ENCODE results near the gene LAMC3. TPM values are rescaled to one million over a fixed set of nuclear protein-coding genes. Genes with fewer than 3 reads are reported as not detected.
A peak's percentile ranks its signal among the peaks of the same experiment; 100 is the strongest.

LAMC3 gene
- polyA plus RNA-seq, 6 donors from 2014 or later, result 0.17 TPM; not detected in 5

- DNase-seq, result no peak
- Mint-ChIP-seq H3K27ac (no peak overlapping the region), H3K4me3 (no peak overlapping the region), H3K27me3 (peaks cover 16 to 62% (median 55%) of the 10 kb centered on the region in 3 donors), H3K9me3 (peaks cover 0 to 1% (median 0%) of the 10 kb centered on the region in 7 donors), H3K4me1 (peaks cover 0 to 4% (median 4%) of the 10 kb centered on the region in 3 donors), H3K36me3 (no peaks in the 10 kb centered on the region)
- ATAC-seq (ENCODE audit: low read depth in 2 of 2), result no peak
Measured at GRCh38 chr9:131013015-131013755, 4.2 kb downstream of the LAMC3 start.

- Mint-ChIP-seq H3K27ac (peak overlapping the region in 2 of 6 donors; percentile 40 to 73), H3K4me1 (no peaks in the 10 kb centered on the region), H3K4me3 (no peak overlapping the region), H3K36me3 (no peaks in the 10 kb centered on the region), H3K27me3 (peaks cover 10 to 56% (median 55%) of the 10 kb centered on the region in 3 donors), H3K9me3 (peaks cover 0 to 2% (median 0%) of the 10 kb centered on the region in 7 donors)
- DNase-seq (no peak), ATAC-seq (ENCODE audit: low read depth in 2 of 2) (no peak)
Measured at GRCh38 chr9:131013771-131014676, 5.0 kb downstream of the LAMC3 start.

- Mint-ChIP-seq H3K27ac (peak overlapping the region in 1 of 6 donors; percentile 73), H3K9me3 (peaks cover 0 to 2% (median 0%) of the 10 kb centered on the region in 7 donors), H3K36me3 (no peaks in the 10 kb centered on the region), H3K4me3 (no peak overlapping the region), H3K27me3 (peaks cover 10 to 55% (median 46%) of the 10 kb centered on the region in 3 donors), H3K4me1 (no peaks in the 10 kb centered on the region)
- DNase-seq (no peak), ATAC-seq (ENCODE audit: low read depth in 2 of 2) (no peak)
Measured at GRCh38 chr9:131015112-131015511, 6.1 kb downstream of the LAMC3 start.

GRCh38 chr9:131015876-131016397 lies 7.0 kb downstream of the LAMC3 start:
- no peak for ATAC-seq (ENCODE audit: low read depth in 2 of 2)
- no peak overlapping the region for H3K27ac Mint-ChIP-seq
- H3K36me3 Mint-ChIP-seq, result no peaks in the 10 kb centered on the region
- H3K4me1 Mint-ChIP-seq, result no peaks in the 10 kb centered on the region
- peaks cover 0 to 4% (median 0%) of the 10 kb centered on the region in 7 donors for H3K9me3 Mint-ChIP-seq
- peaks cover 7 to 46% (median 46%) of the 10 kb centered on the region in 3 donors for H3K27me3 Mint-ChIP-seq
- no peak overlapping the region for H3K4me3 Mint-ChIP-seq
- DNase-seq, result no peak

GRCh38 chr9:131017067-131017466 lies 8.1 kb downstream of the LAMC3 start:
- no peak for ATAC-seq (ENCODE audit: low read depth in 2 of 2)
- no peak overlapping the region for H3K27ac Mint-ChIP-seq
- no peak overlapping the region for H3K4me3 Mint-ChIP-seq
- H3K4me1 Mint-ChIP-seq, result no peaks in the 10 kb centered on the region
- no peaks in the 10 kb centered on the region for H3K36me3 Mint-ChIP-seq
- H3K9me3 Mint-ChIP-seq, result peaks cover 0 to 4% (median 0%) of the 10 kb centered on the region in 7 donors
- DNase-seq, result no peak
- peaks cover 11 to 45% (median 36%) of the 10 kb centered on the region in 3 donors for H3K27me3 Mint-ChIP-seq

GRCh38 chr9:131018621-131019020 lies 9.6 kb downstream of the LAMC3 start:
- Mint-ChIP-seq H3K27me3 (peaks cover 11 to 48% (median 30%) of the 10 kb centered on the region in 3 donors), H3K9me3 (peaks cover 0 to 4% (median 0%) of the 10 kb centered on the region in 7 donors), H3K4me1 (no peaks in the 10 kb centered on the region), H3K27ac (no peak overlapping the region), H3K36me3 (no peaks in the 10 kb centered on the region), H3K4me3 (no peak overlapping the region)
- DNase-seq (no peak), ATAC-seq (ENCODE audit: low read depth in 2 of 2) (no peak)

- H3K27ac Mint-ChIP-seq, result no peak overlapping the region
- no peak for ATAC-seq (ENCODE audit: low read depth in 2 of 2)
Measured at GRCh38 chr9:131019388-131020239, 10.6 kb downstream of the LAMC3 start.

GRCh38 chr9:131020388-131020787 lies 11.4 kb downstream of the LAMC3 start:
- ATAC-seq (ENCODE audit: low read depth in 2 of 2) (no peak), DNase-seq (no peak)
- Mint-ChIP-seq H3K27me3 (peaks cover 10 to 55% (median 23%) of the 10 kb centered on the region in 3 donors), H3K4me1 (no peaks in the 10 kb centered on the region), H3K9me3 (peaks cover 0 to 4% (median 0%) of the 10 kb centered on the region in 7 donors), H3K4me3 (no peak overlapping the region), H3K27ac (peak overlapping the region in 1 of 6 donors; percentile 75), H3K36me3 (no peaks in the 10 kb centered on the region)

More at GRCh38 chr9:131019388-131020239, 10.6 kb downstream of the LAMC3 start:
- Mint-ChIP-seq H3K36me3 (no peaks in the 10 kb centered on the region), H3K9me3 (peaks cover 0 to 4% (median 0%) of the 10 kb centered on the region in 7 donors), H3K4me3 (peak overlapping the region in 1 of 8 donors; percentile 52), H3K27me3 (peaks cover 10 to 49% (median 21%) of the 10 kb centered on the region in 3 donors), H3K4me1 (no peaks in the 10 kb centered on the region)
- DNase-seq, result no peak

- ATAC-seq (ENCODE audit: low read depth in 2 of 2) (no peak), DNase-seq (no peak)
- Mint-ChIP-seq H3K4me1 (no peaks in the 10 kb centered on the region), H3K27me3 (peaks cover 10 to 51% (median 23%) of the 10 kb centered on the region in 3 donors), H3K36me3 (no peaks in the 10 kb centered on the region), H3K9me3 (peaks cover 0 to 4% (median 0%) of the 10 kb centered on the region in 7 donors), H3K27ac (no peak overlapping the region), H3K4me3 (no peak overlapping the region)
Measured at GRCh38 chr9:131020862-131021261, 11.9 kb downstream of the LAMC3 start.

GRCh38 chr9:131021785-131022184 lies 12.8 kb downstream of the LAMC3 start:
- Mint-ChIP-seq H3K4me3 (no peak overlapping the region), H3K9me3 (peaks cover 0 to 4% (median 0%) of the 10 kb centered on the region in 7 donors), H3K4me1 (no peaks in the 10 kb centered on the region), H3K27ac (no peak overlapping the region), H3K27me3 (peaks cover 10 to 45% (median 18%) of the 10 kb centered on the region in 3 donors), H3K36me3 (no peaks in the 10 kb centered on the region)
- no peak for DNase-seq
- ATAC-seq (ENCODE audit: low read depth in 2 of 2), result no peak

- no peaks in the 10 kb centered on the region for H3K36me3 Mint-ChIP-seq
- peak overlapping the region in 1 of 6 donors; percentile 53 for H3K27ac Mint-ChIP-seq
- ATAC-seq (ENCODE audit: low read depth in 2 of 2), result no peak
- H3K9me3 Mint-ChIP-seq, result peaks cover 0 to 4% (median 0%) of the 10 kb centered on the region in 7 donors
- H3K4me3 Mint-ChIP-seq, result no peak overlapping the region
- no peaks in the 10 kb centered on the region for H3K4me1 Mint-ChIP-seq
- H3K27me3 Mint-ChIP-seq, result peaks cover 10 to 39% (median 10%) of the 10 kb centered on the region in 3 donors
- DNase-seq, result no peak
Measured at GRCh38 chr9:131024978-131025868, 16.2 kb downstream of the LAMC3 start.
